Mucosa of descending colon (tissue), 3 donors: ENCODE results near the gene DNAJC25. TPM values are rescaled to one million over a fixed set of nuclear protein-coding genes. Genes with fewer than 3 reads are reported as not detected.
A peak's percentile ranks its signal among the peaks of the same experiment; 100 is the strongest.

ENCODE experiments used
- ATAC-seq: fragments of 200-7000 bp; cut with Tn5 transposase; one replicate; pipeline ENCODE4 v1.9.1; 2020; ENCODE audit warnings: mild to moderate bottlenecking, moderate library complexity
- DNase-seq, 3 donors: peaks; one replicate each; pipeline ENCODE4 v3.0.0-alpha.2; 2020
- H3K36me3 ChIP-seq: fragments of 200-600 bp; one replicate; pipeline ENCODE4 v1.8.0; 2021; ENCODE audit warnings: low read depth, mild to moderate bottlenecking
- H3K4me1 ChIP-seq: fragments of 200-600 bp; one replicate; pipeline ENCODE4 v1.8.0; 2021; ENCODE audit warnings: low read depth, mild to moderate bottlenecking
- H3K4me3 ChIP-seq: fragments of 200-600 bp; one replicate; pipeline ENCODE4 v1.8.0; 2021; ENCODE audit warnings: mild to moderate bottlenecking
- H3K9me3 ChIP-seq: fragments of 200-600 bp; one replicate; pipeline ENCODE4 v1.8.0; 2021; ENCODE audit warnings: mild to moderate bottlenecking
- CTCF ChIP-seq: fragments of 200-600 bp; IDR thresholded peaks from one replicate; pipeline ENCODE4 v1.8.0; 2022; ENCODE audit warnings: antibody characterized with exemption, mild to moderate bottlenecking
- intact Hi-C, 2 donors: fragments of 100-400 bp; cut with DNase I in 1 of 2; cut with micrococcal nuclease in 1 of 2; formaldehyde crosslinking; loops; one replicate each; pipeline versions ENCODE4 v1.11.0 to v1.11.1; 2022; cut with DNase I, micrococcal nuclease
- long read RNA-seq, 2 donors: library from polyadenylated mRNA; unstranded; transcript quantifications; one replicate each; pipeline ENCODE4 v2.0.0, GENCODE V29; 2019 to 2021
- total RNA-seq, 3 donors: library from RNA; stranded (reverse); fragmentation: NEBNext Ultra II Directional in 2 of 3; extraction: Animal tissue kit (Norgen Biotek cat#: 25700) in 2 of 3; gene quantifications; one replicate each; pipeline versions ENCODE4 v1.2.1 to v1.2.4, GENCODE V29; 2021 to 2023
- donor health status: DM: no; HTN: no; CAD: no; lungs with moderate emphysema.
- donor health status: DM: no; HTN: no; CAD: no.
- donor health status: DM: no; HTN: yes; CAD: no.

Gene DNAJC25
- 1 to 10 TPM; 7.5 to 8.0 (median 7.7) TPM for total RNA-seq
- long read RNA-seq, donor 1, transcript DNAJC25-201 (4 exons, 2,268 nt), result major isoform, 15 of 23 reads
- long read RNA-seq, donor 1, transcript DNAJC25-202 (5 exons, 2,498 nt), result minor isoform, 6 of 23 reads
- long read RNA-seq, donor 1, partial matches to known transcripts, result 0 of 23 reads
- long read RNA-seq, donor 1, other reads (novel, unspliced or antisense), result 2 of 23 reads
- long read RNA-seq, donor 2, partial matches to known transcripts, result 0 of 1 reads
- long read RNA-seq, donor 2, other reads (novel, unspliced or antisense), result 1 of 1 reads

GRCh38 chr9:111631214-111631971 is at the start of gene DNAJC25:
DNAJC25 (plus strand) TSS chr9:111631334; CDS start chr9:111631408, 74 bp downstream.
- H3K9me3 ChIP-seq, result no peaks in the 10 kb centered on the region
- intact Hi-C loops, result no loop called here
- no peak for TF ChIP-seq CTCF
- peak; percentile 98 for ATAC-seq
- H3K4me1 ChIP-seq, result peaks cover 20% of the 10 kb centered on the region
- H3K36me3 ChIP-seq, result no peaks in the 10 kb centered on the region
- peak within 1 kb of the TSS; percentile 76 for H3K4me3 ChIP-seq
- peak; percentile 96 to 99 (median 98) for DNase-seq

GRCh38 chr9:111582888-111583287 is 48.2 kb upstream of the DNAJC25 start:
- intact Hi-C loops, result no loop called here
- Histone ChIP-seq H3K4me1 (no peaks in the 10 kb centered on the region), H3K4me3 (no peak overlapping the region), H3K36me3 (no peaks in the 10 kb centered on the region), H3K9me3 (no peaks in the 10 kb centered on the region)
- ATAC-seq (no peak), DNase-seq (no peak)
- no peak for TF ChIP-seq CTCF

- no peak for DNase-seq
- H3K4me1 ChIP-seq, result no peaks in the 10 kb centered on the region
- no peak for ATAC-seq
- intact Hi-C loops, result no loop called here
- H3K4me3 ChIP-seq, result no peak overlapping the region
- no peaks in the 10 kb centered on the region for H3K36me3 ChIP-seq
- no peak for TF ChIP-seq CTCF
- no peaks in the 10 kb centered on the region for H3K9me3 ChIP-seq
Observed at GRCh38 chr9:111586378-111586777, 44.8 kb upstream of the DNAJC25 start.

GRCh38 chr9:111588846-111589245 is 42.3 kb upstream of the DNAJC25 start:
- ATAC-seq, result no peak
- Histone ChIP-seq H3K36me3 (no peaks in the 10 kb centered on the region), H3K4me1 (no peaks in the 10 kb centered on the region), H3K4me3 (no peak overlapping the region), H3K9me3 (no peaks in the 10 kb centered on the region)
- intact Hi-C loops, result no loop called here
- DNase-seq, result no peak
- no peak for TF ChIP-seq CTCF

GRCh38 chr9:111597852-111598732 is 33.0 kb upstream of the DNAJC25 start:
- H3K4me3 ChIP-seq, result peak overlapping the region; percentile 45
- peak; percentile 67 to 81 (median 70) for DNase-seq
- no peaks in the 10 kb centered on the region for H3K9me3 ChIP-seq
- ATAC-seq, result peak; percentile 44
- H3K36me3 ChIP-seq, result no peaks in the 10 kb centered on the region
- H3K4me1 ChIP-seq, result no peaks in the 10 kb centered on the region
- intact Hi-C loops, result no loop called here
- peak; percentile 54 for TF ChIP-seq CTCF
